Bronchial epithelial cell (primary cell): ENCODE data around the gene FAM20A. TPM values are rescaled to one million over a fixed set of nuclear protein-coding genes. Genes with fewer than 3 reads are reported as not detected.

Experiments used
- DNase-seq: peaks from one replicate; pipeline ENCODE4 v3.0.0-alpha.2; 2010; ENCODE audit warnings: low read depth
- FAIRE-seq: peaks from 2 replicates; lab custom pipeline; 2011; peaks lifted over from hg19 to GRCh38; lab: Jason Lieb, UNC
- H3K27me3 ChIP-seq: 2 replicates; pipeline ENCODE4 v1.5.1; 2011; ENCODE audit warnings: low read length; ENCODE audit not compliant: control insufficient read depth, insufficient read depth
- H3K36me3 ChIP-seq: 2 replicates; pipeline ENCODE4 v1.5.1; 2011; ENCODE audit warnings: low read length; ENCODE audit not compliant: control insufficient read depth, insufficient read depth
- H3K4me3 ChIP-seq: 2 replicates; pipeline ENCODE4 v1.5.1; 2011; ENCODE audit warnings: mild to moderate bottlenecking, low read depth, low read length, control low read depth
- total RNA-seq: library from RNA; depleted of rRNA; stranded (reverse); fragments of >200 nt; gene quantifications from 2 replicates; pipeline ENCODE4 v1.2.1, GENCODE V29; 2014
- TF ChIP-seq, protein P1 (sequence below): IDR thresholded peaks from 2 replicates; pipeline ENCODE4 v1.5.1; 2011; ENCODE audit warnings: mild to moderate bottlenecking, moderate library complexity, low read length, control low read depth, inconsistent platforms; ENCODE audit not compliant: insufficient read depth, severe bottlenecking

FAM20A gene
- total RNA-seq, 1 donor from 2014 or later, result 0.26 TPM

DNA sequence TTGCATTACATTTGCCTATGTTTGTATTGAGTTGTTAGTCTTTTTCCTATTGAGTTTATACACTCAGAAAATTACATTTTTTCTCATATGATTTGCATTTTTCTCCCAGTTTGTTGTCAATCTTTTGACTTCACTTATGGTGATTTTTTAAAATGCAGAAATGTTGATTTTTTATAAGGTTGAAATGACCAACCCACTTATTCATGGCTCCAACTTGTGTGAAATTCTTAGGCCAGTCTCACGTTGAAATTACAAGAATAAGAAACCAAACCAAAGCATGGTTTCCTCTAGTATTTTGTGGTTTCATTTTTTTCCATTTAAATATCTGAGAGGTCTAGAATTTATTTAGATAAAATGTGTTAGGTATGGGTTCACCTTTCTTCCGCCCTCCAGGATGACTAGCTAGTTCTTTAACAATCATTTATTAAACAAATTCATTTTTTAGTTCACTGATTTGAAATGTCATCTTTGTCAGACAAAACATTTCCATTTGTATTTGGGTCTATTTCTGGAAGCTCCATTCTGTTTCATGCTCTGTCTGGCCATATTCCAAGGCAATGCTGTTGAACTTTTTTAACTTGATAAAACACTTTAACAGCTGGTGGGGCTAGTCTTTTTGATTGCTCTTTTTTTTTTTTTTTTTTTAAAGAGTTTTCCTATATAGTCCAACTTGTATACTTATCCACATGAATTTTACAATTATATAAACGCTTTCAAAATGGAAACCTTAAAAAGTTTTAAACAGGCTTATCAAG lies 40.0 kb downstream of the FAM20A start:
- H3K36me3 ChIP-seq, result no peaks in the 10 kb centered on the region
- DNase-seq (no peak), FAIRE-seq (no peak)
- TF ChIP-seq, protein P1, sequence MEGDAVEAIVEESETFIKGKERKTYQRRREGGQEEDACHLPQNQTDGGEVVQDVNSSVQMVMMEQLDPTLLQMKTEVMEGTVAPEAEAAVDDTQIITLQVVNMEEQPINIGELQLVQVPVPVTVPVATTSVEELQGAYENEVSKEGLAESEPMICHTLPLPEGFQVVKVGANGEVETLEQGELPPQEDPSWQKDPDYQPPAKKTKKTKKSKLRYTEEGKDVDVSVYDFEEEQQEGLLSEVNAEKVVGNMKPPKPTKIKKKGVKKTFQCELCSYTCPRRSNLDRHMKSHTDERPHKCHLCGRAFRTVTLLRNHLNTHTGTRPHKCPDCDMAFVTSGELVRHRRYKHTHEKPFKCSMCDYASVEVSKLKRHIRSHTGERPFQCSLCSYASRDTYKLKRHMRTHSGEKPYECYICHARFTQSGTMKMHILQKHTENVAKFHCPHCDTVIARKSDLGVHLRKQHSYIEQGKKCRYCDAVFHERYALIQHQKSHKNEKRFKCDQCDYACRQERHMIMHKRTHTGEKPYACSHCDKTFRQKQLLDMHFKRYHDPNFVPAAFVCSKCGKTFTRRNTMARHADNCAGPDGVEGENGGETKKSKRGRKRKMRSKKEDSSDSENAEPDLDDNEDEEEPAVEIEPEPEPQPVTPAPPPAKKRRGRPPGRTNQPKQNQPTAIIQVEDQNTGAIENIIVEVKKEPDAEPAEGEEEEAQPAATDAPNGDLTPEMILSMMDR, result no peak
- H3K27me3 ChIP-seq, result no peaks in the 10 kb centered on the region
- no peak overlapping the region for H3K4me3 ChIP-seq

GRCh38 chr17:68559316-68559715 lies 41.9 kb downstream of the FAM20A start:
- Histone ChIP-seq H3K36me3 (no peaks in the 10 kb centered on the region), H3K4me3 (no peak overlapping the region), H3K27me3 (no peaks in the 10 kb centered on the region)
- no peak for DNase-seq
- TF ChIP-seq, protein P1, result no peak
- no peak for FAIRE-seq

DNA sequence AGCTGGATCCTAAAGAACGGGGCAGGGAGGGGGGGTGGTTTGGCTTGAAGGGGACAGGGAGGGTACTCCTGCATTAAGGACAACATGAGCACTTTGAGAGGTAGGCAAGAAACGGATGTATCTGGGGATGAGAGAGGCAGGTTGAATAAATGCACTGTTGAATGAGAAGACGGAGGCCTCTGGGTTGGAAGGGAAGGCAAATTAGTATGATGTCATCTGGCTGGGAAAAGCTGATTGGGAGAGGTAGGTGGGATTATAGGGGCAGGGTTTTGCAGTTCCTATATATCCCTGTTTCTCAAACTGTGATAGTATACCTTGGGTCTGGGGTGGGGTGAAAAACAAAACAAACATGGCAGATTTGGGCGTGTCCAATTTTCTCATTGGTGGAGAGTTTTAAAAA lies 44.6 kb downstream of the FAM20A start:
- TF ChIP-seq, protein P1, result no peak
- Histone ChIP-seq H3K27me3 (no peaks in the 10 kb centered on the region), H3K4me3 (no peak overlapping the region), H3K36me3 (no peaks in the 10 kb centered on the region)
- FAIRE-seq (no peak), DNase-seq (no peak)

DNA sequence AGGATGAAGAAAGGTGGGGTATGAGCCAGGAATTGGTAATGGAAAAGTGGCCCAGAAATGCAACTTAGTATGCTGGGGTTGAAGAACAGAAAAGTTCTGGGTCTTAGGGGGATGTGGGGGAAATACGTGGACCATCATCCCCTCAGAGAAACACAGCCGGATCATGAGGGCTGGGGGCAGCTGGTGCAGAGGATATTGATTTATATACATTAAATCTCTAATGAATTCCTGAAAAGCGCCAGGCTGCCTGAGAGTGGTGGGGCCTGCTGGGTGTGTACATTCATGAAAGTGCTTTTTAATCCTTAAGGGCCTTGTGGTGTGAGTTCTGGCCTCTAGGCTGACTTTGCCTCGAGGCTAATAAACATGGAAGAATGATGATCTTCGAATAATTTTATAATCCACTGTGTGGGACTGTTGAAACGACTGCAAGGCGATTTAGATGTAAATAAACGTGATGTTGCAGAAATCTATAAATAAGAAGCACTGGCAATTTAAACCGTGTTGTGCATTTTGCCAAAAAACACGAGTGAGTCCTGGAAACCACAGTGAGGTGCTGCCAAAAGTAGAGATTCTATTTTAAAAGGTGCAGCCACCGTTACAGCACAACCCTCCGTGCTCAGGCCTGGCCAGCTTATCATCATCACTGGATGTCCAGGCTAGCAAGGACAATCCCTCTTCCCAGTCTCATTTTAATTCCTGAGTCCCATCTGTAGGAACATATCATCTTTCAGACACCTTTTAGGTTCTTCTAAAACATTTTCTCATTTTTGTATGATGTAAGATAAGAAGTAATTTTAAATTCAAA lies 56.9 kb downstream of the FAM20A start:
- H3K36me3 ChIP-seq, result peaks cover 5% of the 10 kb centered on the region
- H3K27me3 ChIP-seq, result no peaks in the 10 kb centered on the region
- DNase-seq (no peak), FAIRE-seq (no peak)
- TF ChIP-seq, protein P1, result no peak
- no peak overlapping the region for H3K4me3 ChIP-seq

GRCh38 chr17:68542698-68543463 lies 58.3 kb downstream of the FAM20A start:
- no peak overlapping the region for H3K4me3 ChIP-seq
- TF ChIP-seq, protein P1, result no peak
- H3K27me3 ChIP-seq, result no peaks in the 10 kb centered on the region
- DNase-seq (peak; percentile 91), FAIRE-seq (no peak)
- peaks cover 5% of the 10 kb centered on the region for H3K36me3 ChIP-seq
